Right lobe of liver (tissue), 6 donors: ENCODE data around the gene PCLO. TPM values are rescaled to one million over a fixed set of nuclear protein-coding genes. Genes with fewer than 3 reads are reported as not detected.

ENCODE experiments used
- ATAC-seq, 4 donors: fragments of 200-7000 bp; cut with Tn5 transposase; one replicate each; pipeline ENCODE4 v1.9.1; 2020; ENCODE audit warnings: mild to moderate bottlenecking in 4 of 4, moderate library complexity in 4 of 4
- DNase-seq, 3 donors: peaks; one replicate each; pipeline ENCODE4 v3.0.0-alpha.2; 2020
- H3K27ac ChIP-seq, 3 donors: fragments of 200-600 bp; one replicate each; pipeline ENCODE4 v1.8.0; 2022
- H3K27me3 ChIP-seq, 2 donors: fragments of 200-600 bp; one replicate each; pipeline ENCODE4 v1.8.0; 2022
- H3K36me3 ChIP-seq, 4 donors: fragments of 200-600 bp; sonication (generic) in 1 of 4; one replicate each; pipeline versions ENCODE4 v1.5.1 to v1.8.0; 2017 to 2022; ENCODE audit warnings: control low read depth in 1 of 4
- H3K4me1 ChIP-seq, 4 donors: fragments of 200-600 bp; sonication (generic) in 1 of 4; one replicate each; pipeline versions ENCODE4 v1.5.1 to v1.8.0; 2017 to 2022; ENCODE audit warnings: control low read depth in 1 of 4
- H3K4me3 ChIP-seq, 3 donors: fragments of 200-600 bp; one replicate each; pipeline ENCODE4 v1.8.0; 2022
- H3K9me3 ChIP-seq, 4 donors: fragments of 200-600 bp; sonication (generic) in 1 of 4; one replicate each; pipeline versions ENCODE4 v1.5.1 to v1.8.0; 2017 to 2022; ENCODE audit warnings: control low read depth in 1 of 4
- POLR2A ChIP-seq: fragments of 450-650 bp; IDR thresholded peaks from one replicate; pipeline ENCODE4 v1.6.1; 2017; ENCODE audit warnings: antibody characterized with exemption, mild to moderate bottlenecking
- WGBS: methylation state at CpG from one replicate; pipeline ENCODE4 v1.1.6; 2018; ENCODE audit warnings: low coverage, low lambda C conversion rate; ENCODE audit not compliant: insufficient coverage; ENCODE audit errors: missing lambda C conversion rate; 5-methylcytosine and 5-hydroxymethylcytosine counted together
- intact Hi-C, 2 donors: fragments of 100-400 bp; cut with DNase I; formaldehyde crosslinking; loops; one replicate each; pipeline versions ENCODE4 v1.11.2 to v1.14.1; 2022
- total RNA-seq, 6 experiments: library from RNA; depleted of rRNA in 2 of 6; stranded (reverse); fragments of >200 nt in 2 of 6; fragmentation: NEBNext Ultra II Directional in 3 of 6; extraction: Animal tissue kit (Norgen Biotek cat#: 25700) in 3 of 6; gene quantifications; one replicate each; pipeline versions ENCODE4 v1.1.0 to v1.2.4, GENCODE V29; 2016 to 2023
- TF ChIP-seq, protein P1 (sequence below), 4 donors: fragments of 200-600 bp in 3 of 4; fragments of 450-650 bp in 1 of 4; IDR thresholded peaks; one replicate each; pipeline versions ENCODE4 v1.5.1 to v1.8.0; 2016 to 2022; ENCODE audit warnings: antibody characterized with exemption in 4 of 4, mild to moderate bottlenecking in 2 of 4
- donor health status: DM: no; HTN: yes; CAD: no.
- donor health status: DM: no; HTN: no; CAD: no.
- donor health status: DM: no; HTN: no; CAD: no.
- donor health status: DM: no; HTN: yes; CAD: no.
- donor health status: DM: no; HTN: yes; CAD: no.

PCLO gene
- total RNA-seq, 6 experiments from 2014 or later = 0.22 to 1.1 (median 0.33) TPM

DNA sequence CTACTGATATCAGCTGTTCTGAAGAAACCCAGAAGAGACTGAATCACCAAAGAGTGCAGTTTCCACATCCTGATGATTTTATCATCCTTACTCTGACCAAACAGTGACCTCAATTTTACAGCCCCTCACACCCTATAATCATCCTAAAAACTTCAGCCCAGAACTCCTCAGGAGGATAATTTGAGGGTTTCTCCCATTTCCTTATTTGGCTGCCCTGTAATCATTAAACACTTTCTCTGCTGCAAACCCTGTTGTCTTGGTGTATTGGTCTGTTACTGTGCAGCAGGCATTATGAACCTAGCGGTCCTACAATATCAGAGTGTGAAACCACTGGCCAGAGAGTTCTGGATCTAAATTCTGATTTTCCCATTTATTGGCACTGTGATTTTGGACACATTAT, 141.7 kb downstream of the PCLO start:
- ATAC-seq (no peak), DNase-seq (no peak)
- TF ChIP-seq, protein P1, sequence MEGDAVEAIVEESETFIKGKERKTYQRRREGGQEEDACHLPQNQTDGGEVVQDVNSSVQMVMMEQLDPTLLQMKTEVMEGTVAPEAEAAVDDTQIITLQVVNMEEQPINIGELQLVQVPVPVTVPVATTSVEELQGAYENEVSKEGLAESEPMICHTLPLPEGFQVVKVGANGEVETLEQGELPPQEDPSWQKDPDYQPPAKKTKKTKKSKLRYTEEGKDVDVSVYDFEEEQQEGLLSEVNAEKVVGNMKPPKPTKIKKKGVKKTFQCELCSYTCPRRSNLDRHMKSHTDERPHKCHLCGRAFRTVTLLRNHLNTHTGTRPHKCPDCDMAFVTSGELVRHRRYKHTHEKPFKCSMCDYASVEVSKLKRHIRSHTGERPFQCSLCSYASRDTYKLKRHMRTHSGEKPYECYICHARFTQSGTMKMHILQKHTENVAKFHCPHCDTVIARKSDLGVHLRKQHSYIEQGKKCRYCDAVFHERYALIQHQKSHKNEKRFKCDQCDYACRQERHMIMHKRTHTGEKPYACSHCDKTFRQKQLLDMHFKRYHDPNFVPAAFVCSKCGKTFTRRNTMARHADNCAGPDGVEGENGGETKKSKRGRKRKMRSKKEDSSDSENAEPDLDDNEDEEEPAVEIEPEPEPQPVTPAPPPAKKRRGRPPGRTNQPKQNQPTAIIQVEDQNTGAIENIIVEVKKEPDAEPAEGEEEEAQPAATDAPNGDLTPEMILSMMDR (IDR thresholded peaks at IDR 0.05) = no peak
- TF ChIP-seq POLR2A = no peak
- no peaks in the 10 kb centered on the region for H3K36me3 ChIP-seq
- no peaks in the 10 kb centered on the region for H3K4me1 ChIP-seq
- no peaks in the 10 kb centered on the region for H3K27me3 ChIP-seq
- intact Hi-C loops = no loop called here
- 60% methylated on average over 1 of the region's 1 CpG for WGBS
- H3K27ac ChIP-seq = no peak overlapping the region
- H3K4me3 ChIP-seq = no peak overlapping the region
- no peaks in the 10 kb centered on the region for H3K9me3 ChIP-seq

- DNase-seq (no peak), ATAC-seq (no peak)
- no peaks in the 10 kb centered on the region for H3K9me3 ChIP-seq
- H3K4me3 ChIP-seq = no peak overlapping the region
- WGBS = 33% methylated on average over 1 of the region's 1 CpG
- H3K27me3 ChIP-seq = no peaks in the 10 kb centered on the region
- no peak overlapping the region for H3K27ac ChIP-seq
- no peaks in the 10 kb centered on the region for H3K36me3 ChIP-seq
- intact Hi-C loops = no loop called here
- no peaks in the 10 kb centered on the region for H3K4me1 ChIP-seq
- TF ChIP-seq, protein P1 (IDR thresholded peaks at IDR 0.05) = no peak
- no peak for TF ChIP-seq POLR2A
These were observed 142.5 kb downstream of the PCLO start for GRCh38 chr7:83020161-83020560.

GRCh38 chr7:83015916-83016315, 146.8 kb downstream of the PCLO start:
- no peak for ATAC-seq

DNA sequence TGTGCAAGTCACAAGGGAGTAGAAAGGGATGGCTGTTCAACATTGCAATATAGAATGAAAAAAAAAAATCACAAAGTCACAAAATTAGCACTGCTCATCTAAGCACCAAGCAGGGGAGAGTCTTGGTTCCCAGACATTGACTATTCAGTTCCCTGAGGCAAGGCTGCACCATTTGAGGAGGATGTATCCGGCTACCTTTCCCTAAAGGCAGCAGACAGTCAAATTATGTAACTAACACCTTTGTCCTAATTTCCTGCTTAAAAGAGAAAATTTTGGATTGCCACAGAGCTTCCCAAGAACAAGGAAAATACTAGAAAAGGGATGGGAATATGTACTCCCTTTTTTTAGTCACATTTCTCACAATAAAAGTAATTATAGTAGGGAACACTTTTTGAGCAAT, 148.1 kb downstream of the PCLO start:
- WGBS = 57% methylated on average over 1 of the region's 1 CpG
- Histone ChIP-seq H3K36me3 (no peaks in the 10 kb centered on the region), H3K27ac (no peak overlapping the region), H3K4me3 (no peak overlapping the region), H3K27me3 (no peaks in the 10 kb centered on the region), H3K9me3 (no peaks in the 10 kb centered on the region), H3K4me1 (no peaks in the 10 kb centered on the region)
- intact Hi-C loops = no loop called here
- ATAC-seq (no peak), DNase-seq (no peak)
- TF ChIP-seq POLR2A = no peak
- TF ChIP-seq, protein P1 (IDR thresholded peaks at IDR 0.05) = no peak

More at GRCh38 chr7:83015916-83016315, 146.8 kb downstream of the PCLO start:
- no peak for TF ChIP-seq POLR2A
- TF ChIP-seq, protein P1 (IDR thresholded peaks at IDR 0.05) = no peak
- no peaks in the 10 kb centered on the region for H3K36me3 ChIP-seq
- DNase-seq = no peak
- H3K27me3 ChIP-seq = no peaks in the 10 kb centered on the region
- intact Hi-C loops = no loop called here
- no peaks in the 10 kb centered on the region for H3K4me1 ChIP-seq
- H3K9me3 ChIP-seq = no peaks in the 10 kb centered on the region
- H3K27ac ChIP-seq = no peak overlapping the region
- WGBS = 44% methylated on average over 2 of the region's 2 CpGs
- H3K4me3 ChIP-seq = no peak overlapping the region

DNA sequence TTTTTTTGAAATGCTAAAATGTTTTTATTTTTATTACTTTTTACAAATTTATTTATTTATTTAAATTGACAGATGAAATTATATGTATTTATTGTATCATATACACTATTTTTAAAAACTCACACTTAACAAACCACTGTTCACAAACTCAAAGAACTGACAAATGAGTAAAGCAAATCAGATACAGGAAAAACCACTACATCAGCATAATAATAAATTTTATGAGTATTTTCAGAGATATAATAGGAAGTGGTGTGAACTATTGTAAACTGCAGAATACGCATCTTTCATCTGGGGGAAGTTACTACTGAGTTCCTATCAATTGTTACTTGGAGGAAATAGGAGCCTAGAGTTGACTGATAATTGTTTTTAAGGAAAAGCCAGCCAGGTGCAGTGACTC, 150.7 kb downstream of the PCLO start:
- TF ChIP-seq, protein P1 (IDR thresholded peaks at IDR 0.05) = no peak
- DNase-seq (no peak), ATAC-seq (no peak)
- intact Hi-C loops = no loop called here
- no peaks in the 10 kb centered on the region for H3K27me3 ChIP-seq
- H3K27ac ChIP-seq = no peak overlapping the region
- no peaks in the 10 kb centered on the region for H3K9me3 ChIP-seq
- no peaks in the 10 kb centered on the region for H3K4me1 ChIP-seq
- no peak overlapping the region for H3K4me3 ChIP-seq
- H3K36me3 ChIP-seq = no peaks in the 10 kb centered on the region
- WGBS = 65% methylated on average over 1 of the region's 1 CpG
